Transverse colon (tissue), 4 donors: ENCODE results near the gene LMAN1L.

Source experiments
- EP300 ChIP-seq: sonication (generic); formaldehyde crosslinking; IDR thresholded peaks from one replicate; pipeline ENCODE4 v1.6.1; 2017; ENCODE audit warnings: antibody characterized with exemption, low read depth
- POLR2A ChIP-seq: fragments of 450-650 bp; IDR thresholded peaks from one replicate; pipeline ENCODE4 v1.6.1; 2016; ENCODE audit warnings: antibody characterized with exemption, mild to moderate bottlenecking, moderate library complexity
- POLR2AphosphoS5 ChIP-seq, 3 donors: sonication (generic); formaldehyde crosslinking; IDR thresholded peaks; one replicate each; pipeline ENCODE4 v1.6.1; 2016; ENCODE audit warnings: antibody characterized with exemption in 3 of 3
- TF ChIP-seq, protein P1 (sequence below), 5 experiments: fragments of 200-600 bp in 3 of 5; fragments of 450-650 bp in 2 of 5; sonication (generic) in 3 of 5; IDR thresholded peaks; 1 replicate in 2 of 5; 2 replicates in 3 of 5; pipeline ENCODE4 v1.5.1; 2016 to 2017; ENCODE audit warnings: antibody characterized with exemption in 5 of 5, inconsistent platforms in 3 of 5, mild to moderate bottlenecking in 2 of 5, moderate library complexity in 1 of 5

DNA sequence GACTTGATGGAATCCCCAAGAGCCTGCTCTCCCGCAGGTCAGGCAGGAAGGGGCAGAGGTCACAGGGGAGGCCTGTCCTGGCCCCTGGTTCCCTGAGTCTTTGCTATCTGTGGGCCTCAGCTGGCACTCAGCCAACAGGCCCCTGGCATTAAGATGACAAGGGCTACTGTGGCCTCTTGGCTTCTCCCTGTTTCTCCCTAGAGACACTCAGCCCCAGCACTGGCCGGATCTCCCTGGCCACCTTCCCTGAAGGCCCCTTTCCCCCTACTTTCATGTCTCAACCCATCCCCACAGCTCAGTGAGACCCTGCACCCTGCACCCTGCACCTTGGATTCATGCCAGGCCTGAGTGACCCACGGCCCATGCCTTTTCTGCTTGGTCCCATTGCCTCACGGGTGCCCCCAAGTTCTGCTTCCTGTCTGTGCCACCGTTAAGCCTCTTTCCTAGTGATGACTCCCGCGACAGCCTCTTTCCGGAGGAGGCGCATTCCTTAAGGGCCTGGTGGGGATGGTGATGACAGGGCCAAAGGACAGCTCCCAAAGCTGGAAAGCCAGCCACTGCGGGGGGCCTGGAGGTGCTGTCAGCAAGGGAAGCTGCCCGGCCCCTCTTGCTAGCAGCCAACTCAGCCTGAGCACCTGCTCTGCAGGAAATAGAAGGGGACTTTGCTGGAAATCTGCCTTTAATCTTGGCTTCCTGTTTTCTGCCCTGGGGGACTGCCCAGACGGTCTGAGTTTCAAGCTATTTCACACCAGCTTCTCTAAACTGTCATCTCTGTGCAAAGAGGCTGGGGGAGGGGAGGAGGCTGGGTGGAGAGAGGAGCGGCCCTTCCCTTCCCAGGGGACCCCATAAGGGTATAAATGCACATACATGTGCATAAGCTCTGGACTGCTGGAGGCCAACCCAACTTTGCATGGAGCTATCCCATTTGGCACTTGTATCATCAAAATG is 35.5 kb upstream of the LMAN1L start:
- TF ChIP-seq, protein P1, sequence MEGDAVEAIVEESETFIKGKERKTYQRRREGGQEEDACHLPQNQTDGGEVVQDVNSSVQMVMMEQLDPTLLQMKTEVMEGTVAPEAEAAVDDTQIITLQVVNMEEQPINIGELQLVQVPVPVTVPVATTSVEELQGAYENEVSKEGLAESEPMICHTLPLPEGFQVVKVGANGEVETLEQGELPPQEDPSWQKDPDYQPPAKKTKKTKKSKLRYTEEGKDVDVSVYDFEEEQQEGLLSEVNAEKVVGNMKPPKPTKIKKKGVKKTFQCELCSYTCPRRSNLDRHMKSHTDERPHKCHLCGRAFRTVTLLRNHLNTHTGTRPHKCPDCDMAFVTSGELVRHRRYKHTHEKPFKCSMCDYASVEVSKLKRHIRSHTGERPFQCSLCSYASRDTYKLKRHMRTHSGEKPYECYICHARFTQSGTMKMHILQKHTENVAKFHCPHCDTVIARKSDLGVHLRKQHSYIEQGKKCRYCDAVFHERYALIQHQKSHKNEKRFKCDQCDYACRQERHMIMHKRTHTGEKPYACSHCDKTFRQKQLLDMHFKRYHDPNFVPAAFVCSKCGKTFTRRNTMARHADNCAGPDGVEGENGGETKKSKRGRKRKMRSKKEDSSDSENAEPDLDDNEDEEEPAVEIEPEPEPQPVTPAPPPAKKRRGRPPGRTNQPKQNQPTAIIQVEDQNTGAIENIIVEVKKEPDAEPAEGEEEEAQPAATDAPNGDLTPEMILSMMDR (IDR thresholded peaks at IDR 0.05) = no peak
- TF ChIP-seq POLR2A = no peak
- TF ChIP-seq EP300 = no peak
- TF ChIP-seq POLR2AphosphoS5 (IDR thresholded peaks at IDR 0.05) = no peak
